Keratinocyte (primary cell): ENCODE measurements around the gene TSPAN1.

Experiments used
- CTCF ChIP-seq, 3 experiments: IDR thresholded peaks in 1 of 3; conservative IDR thresholded peaks in 1 of 3; optimal IDR thresholded peaks in 1 of 3; 2 replicates in 2 of 3; 3 replicates in 1 of 3; pipeline versions ENCODE3 to v1.5.1; 2011; ENCODE audit warnings: low read length in 3 of 3, mild to moderate bottlenecking in 3 of 3, moderate library complexity in 2 of 3, control low read depth in 1 of 3, inconsistent platforms in 1 of 3; ENCODE audit not compliant: insufficient read depth in 2 of 3; ENCODE audit errors: extremely low read depth in 1 of 3
- EZH2 ChIP-seq: IDR thresholded peaks from one replicate; pipeline ENCODE4 v1.6.1; 2012; ENCODE audit warnings: inconsistent platforms, mild to moderate bottlenecking, low read length, moderate library complexity

- TF ChIP-seq CTCF (optimal IDR thresholded peaks at IDR 0.05 in 1 of 3, IDR thresholded peaks at IDR 0.05 in 1 of 3, conservative IDR thresholded peaks at IDR 0.05 in 1 of 3; ENCODE audit: extremely low read depth in 1 of 3, insufficient read depth in 2 of 3, low read length in 3 of 3) = no peak
- no peak for TF ChIP-seq EZH2
Measured at GRCh38 chr1:46192171-46192570, 17.3 kb downstream of the TSPAN1 start.
